Breast epithelium (tissue), 3 donors: ENCODE results near the gene INTS4.

ENCODE experiments used
- POLR2A ChIP-seq: fragments of 450-650 bp; IDR thresholded peaks from one replicate; pipeline ENCODE4 v1.6.1; 2016; ENCODE audit warnings: antibody characterized with exemption, mild to moderate bottlenecking, moderate library complexity
- TF ChIP-seq, protein P1 (sequence below), 3 donors: fragments of 450-650 bp; IDR thresholded peaks; one replicate each; pipeline ENCODE4 v1.5.1; 2016 to 2017; ENCODE audit warnings: antibody characterized with exemption in 3 of 3, mild to moderate bottlenecking in 3 of 3, moderate library complexity in 3 of 3

GRCh38 chr11:77994434-77995362 lies at the start of gene INTS4:
- TF ChIP-seq, protein P1, sequence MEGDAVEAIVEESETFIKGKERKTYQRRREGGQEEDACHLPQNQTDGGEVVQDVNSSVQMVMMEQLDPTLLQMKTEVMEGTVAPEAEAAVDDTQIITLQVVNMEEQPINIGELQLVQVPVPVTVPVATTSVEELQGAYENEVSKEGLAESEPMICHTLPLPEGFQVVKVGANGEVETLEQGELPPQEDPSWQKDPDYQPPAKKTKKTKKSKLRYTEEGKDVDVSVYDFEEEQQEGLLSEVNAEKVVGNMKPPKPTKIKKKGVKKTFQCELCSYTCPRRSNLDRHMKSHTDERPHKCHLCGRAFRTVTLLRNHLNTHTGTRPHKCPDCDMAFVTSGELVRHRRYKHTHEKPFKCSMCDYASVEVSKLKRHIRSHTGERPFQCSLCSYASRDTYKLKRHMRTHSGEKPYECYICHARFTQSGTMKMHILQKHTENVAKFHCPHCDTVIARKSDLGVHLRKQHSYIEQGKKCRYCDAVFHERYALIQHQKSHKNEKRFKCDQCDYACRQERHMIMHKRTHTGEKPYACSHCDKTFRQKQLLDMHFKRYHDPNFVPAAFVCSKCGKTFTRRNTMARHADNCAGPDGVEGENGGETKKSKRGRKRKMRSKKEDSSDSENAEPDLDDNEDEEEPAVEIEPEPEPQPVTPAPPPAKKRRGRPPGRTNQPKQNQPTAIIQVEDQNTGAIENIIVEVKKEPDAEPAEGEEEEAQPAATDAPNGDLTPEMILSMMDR (IDR thresholded peaks at IDR 0.05) = no peak
- TF ChIP-seq POLR2A = no peak
